Ishikawa (cell line): Measurements from ENCODE around the gene ABCG1.

Experiments used
- CEBPB ChIP-seq: IDR thresholded peaks from 2 replicates; pipeline ENCODE4 v1.6.1; 2012
- CREB1 ChIP-seq: IDR thresholded peaks from 2 replicates; pipeline ENCODE4 v1.6.1; 2012; ENCODE audit warnings: low read depth
- EGR1 ChIP-seq: IDR thresholded peaks from 2 replicates; pipeline ENCODE4 v1.6.1; 2012
- EP300 ChIP-seq: IDR thresholded peaks from 2 replicates; pipeline ENCODE4 v1.6.1; 2012; ENCODE audit warnings: borderline replicate concordance
- FOXM1 ChIP-seq: IDR thresholded peaks from 2 replicates; pipeline ENCODE4 v1.6.1; 2012; ENCODE audit warnings: low read depth, borderline replicate concordance
- NFIC ChIP-seq: IDR thresholded peaks from 2 replicates; pipeline ENCODE4 v1.6.1; 2012
- RAD21 ChIP-seq: IDR thresholded peaks from 2 replicates; pipeline ENCODE4 v1.6.1; 2012; ENCODE audit warnings: low read depth
- REST ChIP-seq: IDR thresholded peaks from 2 replicates; pipeline ENCODE4 v1.6.1; 2012; ENCODE audit warnings: low read depth, mild to moderate bottlenecking
- TAF1 ChIP-seq: IDR thresholded peaks from 2 replicates; pipeline ENCODE4 v1.6.1; 2012; ENCODE audit warnings: low read depth, mild to moderate bottlenecking
- TCF12 ChIP-seq: IDR thresholded peaks from 2 replicates; pipeline ENCODE4 v1.6.1; 2012; ENCODE audit warnings: low read depth
- TEAD4 ChIP-seq: IDR thresholded peaks from 2 replicates; pipeline ENCODE4 v1.6.1; 2012
- YY1 ChIP-seq: IDR thresholded peaks from 2 replicates; pipeline ENCODE4 v1.6.1; 2012; ENCODE audit warnings: low read depth
- ZBTB7A ChIP-seq: IDR thresholded peaks from 2 replicates; pipeline ENCODE4 v1.6.1; 2012; ENCODE audit warnings: low read depth
- TF ChIP-seq, protein P1 (sequence below): IDR thresholded peaks from 2 replicates; pipeline ENCODE4 v1.6.1; 2012
- TF ChIP-seq, protein P2 (sequence below): IDR thresholded peaks from 2 replicates; pipeline ENCODE4 v1.6.1; 2012

The ABCG1 gene

GRCh38 chr21:42225571-42226155 is 6.7 kb downstream of the ABCG1 start:
- no peak for TF ChIP-seq TCF12
- no peak for TF ChIP-seq YY1
- no peak for TF ChIP-seq REST
- TF ChIP-seq NFIC, result no peak
- TF ChIP-seq FOXM1, result no peak
- no peak for TF ChIP-seq CREB1
- no peak for TF ChIP-seq EP300
- no peak for TF ChIP-seq ZBTB7A
- no peak for TF ChIP-seq EGR1
- no peak for TF ChIP-seq TEAD4
- no peak for TF ChIP-seq CEBPB
- TF ChIP-seq RAD21, result no peak
- TF ChIP-seq, protein P1, sequence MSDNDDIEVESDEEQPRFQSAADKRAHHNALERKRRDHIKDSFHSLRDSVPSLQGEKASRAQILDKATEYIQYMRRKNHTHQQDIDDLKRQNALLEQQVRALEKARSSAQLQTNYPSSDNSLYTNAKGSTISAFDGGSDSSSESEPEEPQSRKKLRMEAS, result no peak
- TF ChIP-seq TAF1, result no peak

DNA sequence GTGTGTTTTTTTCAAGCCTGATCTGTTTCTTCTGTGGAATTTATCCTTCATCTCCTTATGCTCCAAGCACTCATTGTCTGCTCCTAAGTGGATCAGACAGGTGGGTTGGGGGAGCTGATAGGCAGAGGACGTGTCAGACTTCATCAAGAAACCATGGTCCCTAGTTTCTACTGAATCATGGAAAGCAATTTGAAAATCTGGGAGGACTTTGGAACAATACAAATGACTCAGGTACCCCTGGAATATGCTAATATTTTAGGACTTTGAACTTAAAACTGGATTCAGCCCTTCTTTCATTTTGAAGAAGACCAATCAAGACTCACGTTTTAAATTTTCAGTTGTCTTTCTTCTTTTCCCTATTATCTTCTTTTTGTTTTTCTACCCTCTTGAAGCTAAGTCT is 7.7 kb downstream of the ABCG1 start:
- TF ChIP-seq, protein P1, result no peak
- TF ChIP-seq EP300 (no peak), TCF12 (no peak), YY1 (no peak), EGR1 (no peak), FOXM1 (no peak), RAD21 (no peak), TAF1 (no peak), ZBTB7A (no peak), TEAD4 (no peak)
- TF ChIP-seq, protein P2, sequence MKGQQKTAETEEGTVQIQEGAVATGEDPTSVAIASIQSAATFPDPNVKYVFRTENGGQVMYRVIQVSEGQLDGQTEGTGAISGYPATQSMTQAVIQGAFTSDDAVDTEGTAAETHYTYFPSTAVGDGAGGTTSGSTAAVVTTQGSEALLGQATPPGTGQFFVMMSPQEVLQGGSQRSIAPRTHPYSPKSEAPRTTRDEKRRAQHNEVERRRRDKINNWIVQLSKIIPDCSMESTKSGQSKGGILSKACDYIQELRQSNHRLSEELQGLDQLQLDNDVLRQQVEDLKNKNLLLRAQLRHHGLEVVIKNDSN, result no peak

GRCh38 chr21:42227909-42228708 is 9.2 kb downstream of the ABCG1 start:
- no peak for TF ChIP-seq TAF1
- TF ChIP-seq, protein P2, result no peak
- no peak for TF ChIP-seq ZBTB7A
- no peak for TF ChIP-seq NFIC
- no peak for TF ChIP-seq RAD21
- TF ChIP-seq CREB1, result no peak
- no peak for TF ChIP-seq REST
- no peak for TF ChIP-seq FOXM1
- TF ChIP-seq YY1, result no peak
- no peak for TF ChIP-seq EP300
- no peak for TF ChIP-seq TEAD4

DNA sequence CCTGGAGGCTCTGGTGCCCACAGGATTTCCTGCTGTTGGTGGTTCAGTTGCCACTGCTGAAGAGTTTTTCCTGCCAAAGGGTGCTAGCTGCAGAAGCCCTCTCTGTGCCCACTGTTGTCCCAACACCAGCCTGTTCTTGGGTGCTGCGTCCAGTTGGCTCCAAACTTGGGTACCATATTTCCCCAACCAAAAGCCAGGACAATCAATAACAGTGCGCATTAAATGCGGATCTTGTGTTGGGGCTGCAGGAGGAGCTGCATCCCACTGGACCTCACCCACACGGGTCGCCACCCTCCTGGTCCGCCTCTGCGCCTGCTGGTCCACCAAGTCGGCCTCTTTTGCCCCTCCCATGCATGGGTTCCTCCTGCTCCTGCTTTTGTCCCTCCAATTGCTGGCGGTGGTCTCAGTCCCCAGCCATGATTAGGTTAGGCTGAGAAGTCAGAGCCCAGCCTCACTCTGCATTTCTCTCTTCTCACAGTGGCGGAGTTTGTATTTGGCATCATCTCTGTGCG is 9.8 kb downstream of the ABCG1 start:
- TF ChIP-seq CEBPB, result no peak
- TF ChIP-seq RAD21, result no peak
- TF ChIP-seq, protein P1, result no peak
- no peak for TF ChIP-seq ZBTB7A

GRCh38 chr21:42229676-42230075 is 10.7 kb downstream of the ABCG1 start:
- no peak for TF ChIP-seq CEBPB
- no peak for TF ChIP-seq NFIC
- TF ChIP-seq CREB1, result no peak
- TF ChIP-seq TAF1, result no peak
- TF ChIP-seq, protein P2, result no peak
- TF ChIP-seq, protein P1, result no peak
- TF ChIP-seq EP300, result no peak
- no peak for TF ChIP-seq EGR1
- no peak for TF ChIP-seq FOXM1
- no peak for TF ChIP-seq YY1
- no peak for TF ChIP-seq RAD21
- no peak for TF ChIP-seq TCF12
- no peak for TF ChIP-seq TEAD4
- no peak for TF ChIP-seq ZBTB7A
- no peak for TF ChIP-seq REST
